ENCODE measurements around the gene FOXC2.
A peak's percentile ranks its signal among the peaks of the same experiment; 100 is the strongest.

FOXC2 gene

GRCh38 chr16:86559802-86560305, 6.8 kb upstream of the FOXC2 start:
- H3K9ac ChIP-seq (ENCODE audit: low read length): no peak overlapping the region
- H3K9me2 ChIP-seq (replicated peaks; ENCODE audit: insufficient read depth, low read length): no peaks in the 10 kb centered on the region
- no peaks in the 10 kb centered on the region for H3K4me1 ChIP-seq (ENCODE audit: low read length)
- H2AFZ ChIP-seq (ENCODE audit: low read length): no peak overlapping the region
- H3K4me2 ChIP-seq (ENCODE audit: low read depth, low read length): no peak overlapping the region
- H4K20me1 ChIP-seq (ENCODE audit: insufficient read depth, low read length): no peaks in the 10 kb centered on the region
- no peaks in the 10 kb centered on the region for H3K36me3 ChIP-seq (replicated peaks; ENCODE audit: insufficient read depth, low read length)
- peaks cover 61% of the 10 kb centered on the region for H3K27me3 ChIP-seq (replicated peaks; ENCODE audit: insufficient read depth, low read length)
- no peak for DNase-seq
- H3K9me3 ChIP-seq (replicated peaks; ENCODE audit: insufficient read depth, low read length): no peaks in the 10 kb centered on the region
- 0 out of 2 replicates have a peak, but pooled peaks cover under 1% of the 10 kb centered on the region for H3K79me2 ChIP-seq (ENCODE audit: low read length)
- no peaks in the 10 kb centered on the region for H3F3A ChIP-seq (ENCODE audit: insufficient read depth, low read length)
- no peak overlapping the region for H3K27ac ChIP-seq (ENCODE audit: low read length)
- H3K4me3 ChIP-seq (ENCODE audit: low read length): no peak overlapping the region
- TF ChIP-seq CTCF (IDR thresholded peaks at IDR 0.05; ENCODE audit: low read length) (no peak), EZH2 (optimal IDR thresholded peaks at IDR 0.05; ENCODE audit: low read depth, low read length) (no peak), EZH2phosphoT487 (IDR thresholded peaks at IDR 0.05; ENCODE audit: low read length) (no peak)

- H2AFZ ChIP-seq (ENCODE audit: low read length): no peak overlapping the region
- no peak overlapping the region for H3K9ac ChIP-seq (ENCODE audit: low read length)
Measured at GRCh38 chr16:86562356-86562755, 4.3 kb upstream of the FOXC2 start.

GRCh38 chr16:86563469-86564345, 2.9 kb upstream of the FOXC2 start:
- no peak overlapping the region for H3K27ac ChIP-seq (ENCODE audit: low read length)
- no peak overlapping the region for H2AFZ ChIP-seq (ENCODE audit: low read length)
- no peak for TF ChIP-seq EZH2phosphoT487 (IDR thresholded peaks at IDR 0.05; ENCODE audit: low read length)
- TF ChIP-seq EZH2 (optimal IDR thresholded peaks at IDR 0.05; ENCODE audit: low read depth, low read length): no peak
- TF ChIP-seq CTCF (IDR thresholded peaks at IDR 0.05; ENCODE audit: low read length): peak; percentile 89
- H4K20me1 ChIP-seq (ENCODE audit: insufficient read depth, low read length): no peaks in the 10 kb centered on the region
- no peak overlapping the region; the same call in 1 of the 2 replicates for H3K4me2 ChIP-seq (ENCODE audit: low read depth, low read length)
- no peak overlapping the region for H3K9ac ChIP-seq (ENCODE audit: low read length)
- no peaks in the 10 kb centered on the region for H3F3A ChIP-seq (ENCODE audit: insufficient read depth, low read length)
- no peak overlapping the region for H3K4me3 ChIP-seq (ENCODE audit: low read length)
- no peaks in the 10 kb centered on the region for H3K36me3 ChIP-seq (replicated peaks; ENCODE audit: insufficient read depth, low read length)
- no peaks in the 10 kb centered on the region for H3K79me2 ChIP-seq (ENCODE audit: low read length)
- H3K9me2 ChIP-seq (replicated peaks; ENCODE audit: insufficient read depth, low read length): no peaks in the 10 kb centered on the region
- H3K9me3 ChIP-seq (replicated peaks; ENCODE audit: insufficient read depth, low read length): no peaks in the 10 kb centered on the region
- peak; percentile 73 for DNase-seq
- H3K27me3 ChIP-seq (replicated peaks; ENCODE audit: insufficient read depth, low read length): peaks cover 66% of the 10 kb centered on the region
- H3K4me1 ChIP-seq (ENCODE audit: low read length): no peaks in the 10 kb centered on the region

More at GRCh38 chr16:86562356-86562755, 4.3 kb upstream of the FOXC2 start:
- Histone ChIP-seq H3K27me3 (replicated peaks; ENCODE audit: insufficient read depth, low read length) (peaks cover 77% of the 10 kb centered on the region), H3K36me3 (replicated peaks; ENCODE audit: insufficient read depth, low read length) (no peaks in the 10 kb centered on the region), H3K4me3 (ENCODE audit: low read length) (no peak overlapping the region), H4K20me1 (ENCODE audit: insufficient read depth, low read length) (no peaks in the 10 kb centered on the region), H3F3A (ENCODE audit: insufficient read depth, low read length) (no peaks in the 10 kb centered on the region), H3K9me3 (replicated peaks; ENCODE audit: insufficient read depth, low read length) (no peaks in the 10 kb centered on the region), H3K79me2 (ENCODE audit: low read length) (no peaks in the 10 kb centered on the region), H3K27ac (ENCODE audit: low read length) (no peak overlapping the region), H3K4me1 (ENCODE audit: low read length) (no peaks in the 10 kb centered on the region), H3K9me2 (replicated peaks; ENCODE audit: insufficient read depth, low read length) (no peaks in the 10 kb centered on the region), H3K4me2 (ENCODE audit: low read depth, low read length) (no peak overlapping the region)
- no peak for TF ChIP-seq EZH2phosphoT487 (IDR thresholded peaks at IDR 0.05; ENCODE audit: low read length)
- no peak for TF ChIP-seq EZH2 (optimal IDR thresholded peaks at IDR 0.05; ENCODE audit: low read depth, low read length)
- TF ChIP-seq CTCF (IDR thresholded peaks at IDR 0.05; ENCODE audit: low read length): no peak
- DNase-seq: no peak
